NOMO-1 treated with DMSO at 0.1 percent for 48 hours (cell line): ENCODE data around the gene CD46.

Experiments used
- DNase-seq: peaks from one replicate; lab custom pipeline; 2025; ENCODE audit not compliant: unreplicated experiment; lab: John Stamatoyannopoulos, UW

Gene CD46

GRCh38 chr1:207844371-207844770 lies 92.5 kb downstream of the CD46 start:
- DNase-seq, result peak; percentile 91
